K562 (cell line): Measurements from ENCODE around the gene PCSK5. TPM values are rescaled to one million over a fixed set of nuclear protein-coding genes. Genes with fewer than 3 reads are reported as not detected.

Experiments used
- ATAC-seq: fragments of 200-7000 bp; cut with Tn5 transposase; 3 replicates; pipeline ENCODE4 v1.9.1; 2020; ENCODE audit warnings: moderate library complexity
- BruUV-seq: library from RNA; stranded (reverse); fragments of 400-500 nt; replicated peaks from 2 replicates; lab custom pipeline; 2021; lab: Mats Ljungman, UMichigan
- CTCF ChIA-PET: fragments of 300-600 bp; formaldehyde crosslinking; extraction: SDS; loops from one replicate; lab custom pipeline; 2021; ENCODE audit warnings: low intra/inter-chr PET ratio; lab: Yijun Ruan, JAX
- POLR2A ChIA-PET: fragments of 300-600, 350-650 bp; sonication (Branson Sonifier 250); formaldehyde crosslinking; extraction: SDS; loops from one replicate; lab custom pipeline; 2021; ENCODE audit warnings: antibody characterized with exemption, inconsistent platforms; lab: Yijun Ruan, JAX
- DNase-seq, 4 experiments: peaks; one replicate each; pipeline versions ENCODE4 v3.0.0 to v3.0.0-alpha.2; 2011 to 2018; ENCODE audit warnings: low spot score in 3 of 4, mixed read lengths in 3 of 4; ENCODE audit errors: extremely low read depth in 1 of 4
- FAIRE-seq: peaks from 2 replicates; lab custom pipeline; 2011; peaks lifted over from hg19 to GRCh38; lab: Jason Lieb, UNC
- H2AFZ ChIP-seq: 2 replicates; pipeline ENCODE4 v1.6.0; 2011; ENCODE audit warnings: low read depth, low read length, control low read depth, inconsistent platforms
- H3K27ac ChIP-seq: fragments of 200-600 bp; 3 replicates; pipeline ENCODE4 v1.8.0; 2011; ENCODE audit warnings: low read depth, mild to moderate bottlenecking, control low read depth, inconsistent platforms, low read length, moderate library complexity, mixed read lengths; ENCODE audit errors: extremely low read depth
- H3K27me3 ChIP-seq, 2 experiments: fragments of 300-600 bp in 1 of 2; 2 replicates in 1 of 2; 3 replicates in 1 of 2; pipeline versions ENCODE4 v1.6.0 to v1.8.0; 2011; ENCODE audit warnings: inconsistent platforms in 2 of 2, low read length in 2 of 2, mild to moderate bottlenecking in 1 of 2, mixed read lengths in 1 of 2, moderate library complexity in 1 of 2; ENCODE audit not compliant: control insufficient read depth in 2 of 2, insufficient read depth in 2 of 2
- H3K36me3 ChIP-seq: fragments of 300-600 bp; 3 replicates; pipeline ENCODE4 v1.8.0; 2011; ENCODE audit warnings: mild to moderate bottlenecking, low read length, inconsistent platforms; ENCODE audit not compliant: control insufficient read depth, insufficient read depth
- H3K4me1 ChIP-seq, 2 experiments: fragments of 200-600 bp in 1 of 2; replicated peaks in 1 of 2; 2 replicates in 1 of 2; 3 replicates in 1 of 2; pipeline versions ENCODE4 v1.5.1 to v1.8.0; 2011; ENCODE audit warnings: inconsistent platforms in 2 of 2, low read length in 2 of 2, mild to moderate bottlenecking in 1 of 2, mixed read lengths in 1 of 2, moderate library complexity in 1 of 2; ENCODE audit not compliant: control insufficient read depth in 2 of 2, insufficient read depth in 2 of 2
- H3K4me2 ChIP-seq: 2 replicates; pipeline ENCODE4 v1.6.1; 2011; ENCODE audit warnings: low read length, control low read depth, inconsistent platforms, mixed read lengths; ENCODE audit not compliant: insufficient read depth
- H3K4me3 ChIP-seq: fragments of 200-600 bp; sonication (generic), shearing (Covaris generic); 2 replicates; pipeline ENCODE4 v1.5.1; 2016; ENCODE audit warnings: control low read depth, inconsistent platforms
- H3K79me2 ChIP-seq: fragments of 200-600 bp; 3 replicates; pipeline ENCODE4 v1.8.0; 2011; ENCODE audit warnings: low read length, inconsistent platforms; ENCODE audit not compliant: control insufficient read depth, insufficient read depth
- H3K9ac ChIP-seq, 2 experiments: 2 replicates each; pipeline versions ENCODE4 v1.6.0 to v1.6.1; 2011; ENCODE audit warnings: low read depth in 2 of 2, low read length in 2 of 2, control low read depth in 1 of 2, inconsistent platforms in 1 of 2, mild to moderate bottlenecking in 1 of 2, mixed read lengths in 1 of 2; ENCODE audit not compliant: insufficient read depth in 1 of 2
- H3K9me1 ChIP-seq: one replicate; pipeline ENCODE4 v1.6.0; 2011; ENCODE audit warnings: inconsistent platforms, mild to moderate bottlenecking, low read length, moderate library complexity; ENCODE audit not compliant: control insufficient read depth, insufficient read depth
- H3K9me3 ChIP-seq: replicated peaks from 2 replicates; pipeline ENCODE4 v1.5.1; 2011; ENCODE audit warnings: low read depth, low read length, inconsistent platforms; ENCODE audit not compliant: control insufficient read depth, insufficient read depth
- H4K20me1 ChIP-seq: replicated peaks from 2 replicates; pipeline ENCODE4 v1.6.1; 2011; ENCODE audit warnings: low read length, inconsistent platforms, mixed read lengths; ENCODE audit not compliant: control insufficient read depth, insufficient read depth
- BRF1 ChIP-seq: IDR thresholded peaks from 3 replicates; pipeline ENCODE4 v1.6.1; 2011; ENCODE audit warnings: borderline replicate concordance, mild to moderate bottlenecking; ENCODE audit not compliant: insufficient read length; ENCODE audit errors: extremely low read depth
- MBD2 ChIP-seq: sonication (generic); IDR thresholded peaks from 2 replicates; pipeline ENCODE4 v1.6.1; 2016; ENCODE audit warnings: low read depth, borderline replicate concordance
- MEF2A ChIP-seq: IDR thresholded peaks from 2 replicates; pipeline ENCODE4 v1.6.1; 2011; ENCODE audit warnings: low read depth, mild to moderate bottlenecking, low read length, moderate library complexity; ENCODE audit not compliant: control insufficient read depth
- ZNF436 ChIP-seq: fragments of 250-450, 450-650 bp; sonication (Bioruptor Pico); formaldehyde crosslinking; IDR thresholded peaks from 2 replicates; pipeline ENCODE4 v1.7.0; 2020; ENCODE audit warnings: mild to moderate bottlenecking
- ZNF707 ChIP-seq: fragments of 250-450 bp; sonication (Bioruptor Pico); conservative IDR thresholded peaks from 2 replicates; pipeline ENCODE4 v1.8.0; 2022; ENCODE audit warnings: inconsistent platforms, mild to moderate bottlenecking, moderate library complexity
- WGBS: fragments of 100-300 bp; shearing (Covaris generic); methylation state at CpG from one replicate; pipeline ENCODE4 v1.1.6; 2016; ENCODE audit warnings: low coverage, mixed read lengths; ENCODE audit not compliant: insufficient coverage; ENCODE audit errors: missing lambda C conversion rate; 5-methylcytosine and 5-hydroxymethylcytosine counted together
- in situ Hi-C: fragments of 300-500 bp; cut with MboI; formaldehyde crosslinking; loops from 4 replicates; pipeline ENCODE4 v1.15.0; 2018; ENCODE audit warnings: inconsistent platforms, mixed read lengths
- intact Hi-C: fragments of 100-400 bp; cut with micrococcal nuclease; formaldehyde crosslinking; loops from 2 replicates; pipeline ENCODE4 v1.14.2; 2022
- polyA plus RNA-seq, 8 experiments: library from polyadenylated mRNA; depleted of rRNA in 4 of 8; stranded (reverse) in 5 of 8; unstranded in 3 of 8; fragments of >200 nt; fragmentation: Nextera tagmentation in 2 of 8; fragmentation: Illumina TruSeq in 1 of 8; extraction: Ambion mirVana in 2 of 8; extraction: Trizol in 1 of 8; gene quantifications; 2 replicates each; pipeline versions ENCODE4 v1.2.1 to v1.2.3, GENCODE V29; 2011 to 2014; ENCODE audit warnings: inconsistent platforms in 1 of 8, missing spikeins in 1 of 8
- total RNA-seq, 7 experiments: library from RNA; depleted of rRNA in 6 of 7; stranded (reverse); fragments of >200 nt in 6 of 7; fragmentation: Illumina TruSeq in 2 of 7; extraction: Trizol in 2 of 7; gene quantifications; 2 replicates each; pipeline versions ENCODE4 v1.2.1 to v1.2.3, GENCODE V29; 2011 to 2021; ENCODE audit warnings: low replicate concordance in 1 of 7
- TF ChIP-seq, protein P1 (sequence below): sonication (generic); formaldehyde crosslinking; IDR thresholded peaks from 2 replicates; pipeline ENCODE4 v1.8.0; 2022; ENCODE audit warnings: missing genetic modification reagents, mild to moderate bottlenecking, moderate library complexity, borderline replicate concordance
- TF ChIP-seq, protein P2 (sequence below): fragments of 450-650 bp; IDR thresholded peaks from one replicate; pipeline ENCODE4 v1.6.1; 2018; ENCODE audit warnings: mild to moderate bottlenecking, moderate library complexity; ENCODE audit not compliant: partially characterized antibody

PCSK5 gene
- total and polyA plus RNA-seq, 9 of the 15 experiments (the other 6 are each of a cell fraction or from before 2014, with no cell fraction given), result not detected

DNA sequence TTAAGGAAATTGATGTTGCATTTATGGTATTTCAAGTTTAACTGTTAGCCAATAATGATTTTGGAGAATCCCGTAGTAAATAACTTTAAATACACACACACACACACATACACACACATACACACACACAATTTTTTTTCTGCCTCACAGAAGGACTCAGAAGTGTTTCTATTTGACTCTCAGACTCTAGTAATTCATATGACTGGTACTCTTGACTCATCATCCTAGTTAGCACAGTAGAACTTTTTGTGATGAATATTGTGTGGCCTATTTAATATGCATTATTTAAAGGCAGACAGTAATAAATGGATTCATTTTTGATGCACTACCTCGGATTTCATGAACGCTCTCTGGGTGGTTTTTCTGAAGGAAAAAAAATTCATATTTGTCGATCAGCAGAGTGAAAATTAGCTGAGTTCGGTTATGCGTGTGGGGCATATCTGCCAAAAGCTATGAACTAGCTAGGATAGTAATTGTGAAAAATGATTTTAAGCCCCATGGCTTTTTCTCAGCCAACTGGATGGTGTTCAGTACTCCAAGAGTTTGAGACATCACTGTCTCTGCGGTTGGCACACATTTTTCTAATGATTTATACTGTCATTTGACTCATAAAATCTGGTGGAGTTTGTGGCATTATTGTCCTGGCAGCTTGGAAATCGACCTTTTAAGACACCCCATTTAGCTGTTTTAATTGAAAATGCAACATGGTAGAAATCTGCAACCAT is 102.2 kb downstream of the PCSK5 start:
- H3K36me3 ChIP-seq, result no peaks in the 10 kb centered on the region
- H3K27me3 ChIP-seq, result no peaks in the 10 kb centered on the region
- POLR2A ChIA-PET, result no interaction called here
- no peaks in the 10 kb centered on the region for H4K20me1 ChIP-seq
- no peak for ATAC-seq
- no peaks in the 10 kb centered on the region for H3K4me1 ChIP-seq
- H3K79me2 ChIP-seq, result no peaks in the 10 kb centered on the region
- CTCF ChIA-PET, result no interaction called here
- no peak for DNase-seq
- no peaks in the 10 kb centered on the region for H3K9me1 ChIP-seq
- intact Hi-C loops (no loop called here), in situ Hi-C loops (no loop called here)
- 5% methylated on average over 8 of the region's 8 CpGs for WGBS
- no peaks in the 10 kb centered on the region for H3K9me3 ChIP-seq
- H3K4me2 ChIP-seq, result no peak overlapping the region
- no peak for TF ChIP-seq MEF2A
- TF ChIP-seq BRF1, result no peak
- H2AFZ ChIP-seq, result no peak overlapping the region
- no peak for FAIRE-seq
- H3K27ac ChIP-seq, result no peak overlapping the region
- no TSS peak for BruUV-seq
- no peak overlapping the region for H3K9ac ChIP-seq
- no peak overlapping the region for H3K4me3 ChIP-seq

GRCh38 chr9:75993434-75993833 is 103.0 kb downstream of the PCSK5 start:
- Histone ChIP-seq H3K27ac (no peak overlapping the region), H2AFZ (no peak overlapping the region), H3K4me3 (no peak overlapping the region), H3K36me3 (no peaks in the 10 kb centered on the region), H3K9me3 (no peaks in the 10 kb centered on the region), H3K9ac (no peak overlapping the region), H3K9me1 (no peaks in the 10 kb centered on the region), H3K27me3 (no peaks in the 10 kb centered on the region), H3K4me1 (no peaks in the 10 kb centered on the region), H3K4me2 (no peak overlapping the region), H3K79me2 (no peaks in the 10 kb centered on the region), H4K20me1 (no peaks in the 10 kb centered on the region)
- POLR2A ChIA-PET, result no interaction called here
- intact Hi-C loops, result no loop called here
- CTCF ChIA-PET, result no interaction called here
- DNase-seq, result no peak
- 0% methylated on average over 3 of the region's 3 CpGs for WGBS
- in situ Hi-C loops, result no loop called here
- BruUV-seq, result no TSS peak
- ATAC-seq, result no peak
- FAIRE-seq, result no peak
- TF ChIP-seq, protein P1, sequence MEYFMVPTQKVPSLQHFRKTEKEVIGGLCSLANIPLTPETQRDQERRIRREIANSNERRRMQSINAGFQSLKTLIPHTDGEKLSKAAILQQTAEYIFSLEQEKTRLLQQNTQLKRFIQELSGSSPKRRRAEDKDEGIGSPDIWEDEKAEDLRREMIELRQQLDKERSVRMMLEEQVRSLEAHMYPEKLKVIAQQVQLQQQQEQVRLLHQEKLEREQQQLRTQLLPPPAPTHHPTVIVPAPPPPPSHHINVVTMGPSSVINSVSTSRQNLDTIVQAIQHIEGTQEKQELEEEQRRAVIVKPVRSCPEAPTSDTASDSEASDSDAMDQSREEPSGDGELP (CRISPR knock-in tag), result no peak
- TF ChIP-seq ZNF436 (CRISPR knock-in tag) (no peak), MBD2 (no peak), ZNF707 (CRISPR knock-in tag) (no peak)
- TF ChIP-seq, protein P2, sequence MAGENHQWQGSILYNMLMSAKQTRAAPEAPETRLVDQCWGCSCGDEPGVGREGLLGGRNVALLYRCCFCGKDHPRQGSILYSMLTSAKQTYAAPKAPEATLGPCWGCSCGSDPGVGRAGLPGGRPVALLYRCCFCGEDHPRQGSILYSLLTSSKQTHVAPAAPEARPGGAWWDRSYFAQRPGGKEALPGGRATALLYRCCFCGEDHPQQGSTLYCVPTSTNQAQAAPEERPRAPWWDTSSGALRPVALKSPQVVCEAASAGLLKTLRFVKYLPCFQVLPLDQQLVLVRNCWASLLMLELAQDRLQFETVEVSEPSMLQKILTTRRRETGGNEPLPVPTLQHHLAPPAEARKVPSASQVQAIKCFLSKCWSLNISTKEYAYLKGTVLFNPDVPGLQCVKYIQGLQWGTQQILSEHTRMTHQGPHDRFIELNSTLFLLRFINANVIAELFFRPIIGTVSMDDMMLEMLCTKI, result no peak
